Right kidney (tissue), 1 donor: ENCODE results near the gene JAKMIP1.
A peak's percentile ranks its signal among the peaks of the same experiment; 100 is the strongest.

Experiments
- DNase-seq: peaks from one replicate; pipeline ENCODE4 v3.0.0-alpha.2; 2016

Gene JAKMIP1

DNA sequence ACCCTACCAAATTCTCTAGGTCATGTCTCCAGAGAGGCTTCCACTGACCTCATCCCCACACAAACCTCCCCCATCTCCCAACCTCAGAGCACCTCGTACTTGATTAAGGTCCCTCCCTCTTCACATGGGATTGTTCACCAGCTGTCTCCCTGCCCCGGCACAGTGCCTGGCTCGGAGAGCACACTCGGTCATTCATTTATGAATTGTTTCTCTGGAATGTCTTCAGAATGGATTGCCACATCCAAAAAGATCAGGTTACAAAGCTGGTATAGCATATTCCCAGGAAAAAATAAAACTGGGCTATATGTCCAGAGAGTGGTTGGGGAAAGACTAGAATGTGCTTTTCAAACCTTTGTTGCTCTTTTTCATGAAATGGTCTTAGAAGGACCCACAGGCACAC, 21.6 kb downstream of the JAKMIP1 start:
- DNase-seq, result no peak

DNA sequence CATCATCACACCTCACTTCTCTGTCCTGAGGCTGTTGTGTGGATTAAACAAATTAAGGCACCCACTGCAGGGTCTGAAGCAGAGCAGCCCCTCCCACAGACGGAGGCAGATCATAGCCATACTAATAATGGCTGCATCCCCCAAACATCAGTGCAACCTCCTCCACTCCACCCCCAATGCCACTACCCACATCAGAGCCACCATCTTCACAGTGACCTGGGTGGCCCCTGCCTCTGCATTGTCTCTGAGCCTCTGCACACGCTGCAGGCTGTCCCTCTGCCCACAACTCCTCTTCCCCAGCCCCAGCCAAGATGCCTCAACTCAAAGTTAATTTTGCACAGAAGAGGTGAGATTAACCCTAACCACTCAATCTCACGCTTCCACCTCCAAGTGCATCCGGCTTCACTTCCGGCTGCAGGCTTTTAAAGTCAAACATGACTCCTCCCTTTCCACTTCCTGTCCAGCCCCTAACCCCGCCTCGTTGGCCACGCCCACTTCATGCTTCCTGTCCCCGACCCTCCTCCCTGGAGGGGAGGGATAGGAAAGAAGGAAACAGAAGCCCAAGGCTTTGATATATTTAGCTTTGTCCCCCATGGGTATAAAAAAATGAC, 22.7 kb downstream of the JAKMIP1 start:
- DNase-seq, result no peak

DNA sequence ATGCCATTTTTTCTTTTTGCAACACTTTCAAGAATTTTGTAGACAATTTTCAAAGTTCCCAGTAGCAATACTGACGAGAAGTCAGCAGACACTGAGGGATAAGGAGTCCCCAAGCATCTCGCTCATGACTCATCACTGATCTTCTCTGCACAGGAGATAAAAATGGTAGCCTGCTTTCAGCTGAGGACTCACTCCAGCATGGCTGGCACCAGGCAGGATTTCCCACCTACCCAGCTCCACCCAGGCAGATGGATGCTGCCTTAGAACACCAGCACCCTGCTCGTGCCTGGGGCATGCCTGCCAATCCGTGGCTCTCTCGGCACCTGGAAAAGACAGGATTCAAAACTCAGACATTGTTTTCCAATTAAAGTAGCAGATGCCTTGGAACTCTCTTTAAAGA, 24.9 kb downstream of the JAKMIP1 start:
- DNase-seq, result no peak

GRCh38 chr4:6172927-6173200, 27.5 kb downstream of the JAKMIP1 start:
- no peak for DNase-seq

- no peak for DNase-seq
Observed at GRCh38 chr4:6172093-6172926, 28.0 kb downstream of the JAKMIP1 start.

- no peak for DNase-seq
Observed at GRCh38 chr4:6169239-6169638, 31.1 kb downstream of the JAKMIP1 start.

- no peak for DNase-seq
Observed at GRCh38 chr4:6165766-6166165, 34.6 kb downstream of the JAKMIP1 start.

DNA sequence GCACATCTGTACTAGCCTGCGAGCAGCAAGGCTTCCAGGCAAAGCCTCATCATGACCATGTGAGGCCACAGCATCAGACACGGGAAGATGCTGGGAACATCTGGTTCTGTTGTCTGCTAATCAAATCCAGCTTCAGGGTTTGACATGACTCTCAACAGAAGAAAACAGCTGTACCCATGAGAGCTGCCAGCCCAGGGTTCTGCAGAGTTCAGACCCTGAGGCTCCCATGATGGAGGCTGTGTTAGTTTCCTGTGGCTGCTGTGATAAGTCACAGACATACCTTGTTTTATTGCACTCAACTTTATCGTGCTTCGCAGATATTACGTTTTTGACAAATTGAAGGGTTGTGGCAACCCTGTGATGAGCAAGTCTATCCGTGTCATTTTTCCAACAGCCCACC, 37.5 kb downstream of the JAKMIP1 start:
- no peak for DNase-seq

- DNase-seq, result no peak
Observed at GRCh38 chr4:6161921-6162464, 38.4 kb downstream of the JAKMIP1 start.

DNA sequence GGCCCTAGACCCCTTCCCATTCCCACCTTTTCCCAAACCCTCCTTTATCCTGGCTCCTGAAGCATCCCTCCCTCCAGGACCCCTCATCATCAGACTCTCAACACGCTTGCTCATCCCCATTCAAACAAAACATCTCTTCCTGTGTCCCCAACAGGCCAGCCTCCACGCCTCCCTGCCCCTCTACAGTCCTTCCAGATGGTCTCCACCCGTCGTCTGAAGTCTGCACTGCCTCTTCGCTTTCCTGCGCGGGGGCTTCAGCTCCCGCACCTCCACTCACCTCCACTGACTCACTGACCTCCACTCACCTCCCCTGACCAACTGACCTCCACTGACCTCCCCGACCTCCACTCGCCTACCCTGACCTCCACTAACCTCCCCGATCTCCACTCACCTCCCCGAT, 39.8 kb downstream of the JAKMIP1 start:
- DNase-seq, result no peak

GRCh38 chr4:6157926-6158325, 42.4 kb downstream of the JAKMIP1 start:
- DNase-seq, result no peak

- DNase-seq, result no peak
Observed at GRCh38 chr4:6155996-6156750, 44.2 kb downstream of the JAKMIP1 start.

- no peak for DNase-seq
Observed at GRCh38 chr4:6154875-6155274, 45.5 kb downstream of the JAKMIP1 start.

DNA sequence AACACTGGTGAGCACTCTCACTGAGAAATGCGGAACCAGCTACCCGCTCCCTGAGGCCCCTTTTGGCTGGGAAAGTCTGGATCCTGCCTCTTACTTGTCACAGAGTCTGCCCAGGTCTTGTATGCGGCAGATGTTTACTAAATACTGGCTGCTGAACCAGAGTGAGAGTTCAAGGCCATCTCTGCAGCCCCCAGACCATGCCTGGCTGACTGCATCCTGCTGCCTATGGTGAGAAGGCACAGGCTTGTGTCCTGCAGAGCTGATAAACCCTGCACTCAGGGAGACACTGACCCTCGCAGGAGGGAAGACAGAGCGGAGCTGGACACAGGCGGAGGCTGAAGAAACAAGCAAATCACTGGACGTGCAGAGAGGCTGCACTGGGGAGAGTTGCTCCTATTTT, 46.5 kb downstream of the JAKMIP1 start:
- peak; percentile 12 for DNase-seq

GRCh38 chr4:6152869-6153705, 47.3 kb downstream of the JAKMIP1 start:
- DNase-seq, result no peak

DNA sequence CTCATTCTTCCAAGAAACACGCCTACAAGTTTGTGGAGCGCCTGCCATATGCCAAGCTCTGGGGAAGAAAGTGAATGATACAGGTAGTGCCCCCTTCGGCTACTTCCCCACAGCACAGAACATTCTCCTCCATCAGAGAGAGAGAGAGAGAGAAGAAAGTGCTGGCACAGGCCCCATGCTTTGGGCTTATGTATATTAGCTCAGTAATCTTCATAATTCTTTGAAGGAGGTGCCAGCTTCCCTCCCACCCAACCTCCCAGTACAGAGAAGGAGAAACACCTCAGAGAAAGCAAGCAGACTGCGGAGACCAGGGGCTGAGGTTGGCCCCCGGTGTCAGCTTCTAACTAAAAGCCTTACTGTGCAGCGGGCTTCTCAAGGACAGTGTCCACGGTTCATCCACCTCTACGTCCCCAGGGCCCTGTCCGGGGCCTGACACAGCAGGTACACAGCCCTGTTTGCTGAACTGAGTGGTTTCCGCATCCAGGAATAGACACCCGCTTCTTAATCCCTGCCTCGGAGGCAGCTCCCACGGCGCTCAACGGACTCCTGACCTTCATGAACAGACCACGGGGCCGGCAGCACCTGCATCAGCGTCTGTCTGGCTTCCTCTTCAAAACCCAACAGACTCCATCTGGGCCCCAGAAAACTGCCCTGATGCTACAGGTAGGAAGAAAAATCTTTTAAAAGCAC, 50.2 kb downstream of the JAKMIP1 start:
- no peak for DNase-seq

GRCh38 chr4:6148506-6149205, 51.7 kb downstream of the JAKMIP1 start:
- DNase-seq, result no peak

DNA sequence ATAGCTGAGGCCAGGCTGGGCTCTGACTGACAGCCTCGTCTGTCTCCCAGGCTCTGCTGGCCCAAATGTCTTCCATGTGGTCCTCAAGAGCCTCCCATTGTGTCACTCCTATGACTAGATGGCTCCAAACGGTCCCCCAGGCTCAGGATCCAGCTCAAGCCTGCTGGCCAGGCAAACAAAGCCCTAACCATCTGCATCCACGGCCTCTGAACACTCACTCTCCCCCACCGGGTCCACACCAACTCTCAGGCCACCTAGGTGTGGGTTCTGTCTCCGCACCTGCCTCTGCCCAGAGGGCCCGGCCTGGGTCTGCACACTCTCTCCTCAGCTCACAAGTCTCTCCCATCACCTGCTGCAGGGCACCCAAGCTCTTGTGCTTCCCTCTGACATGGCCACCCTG, 52.9 kb downstream of the JAKMIP1 start:
- DNase-seq, result no peak

GRCh38 chr4:6143603-6144181, 56.7 kb downstream of the JAKMIP1 start:
- no peak for DNase-seq

DNA sequence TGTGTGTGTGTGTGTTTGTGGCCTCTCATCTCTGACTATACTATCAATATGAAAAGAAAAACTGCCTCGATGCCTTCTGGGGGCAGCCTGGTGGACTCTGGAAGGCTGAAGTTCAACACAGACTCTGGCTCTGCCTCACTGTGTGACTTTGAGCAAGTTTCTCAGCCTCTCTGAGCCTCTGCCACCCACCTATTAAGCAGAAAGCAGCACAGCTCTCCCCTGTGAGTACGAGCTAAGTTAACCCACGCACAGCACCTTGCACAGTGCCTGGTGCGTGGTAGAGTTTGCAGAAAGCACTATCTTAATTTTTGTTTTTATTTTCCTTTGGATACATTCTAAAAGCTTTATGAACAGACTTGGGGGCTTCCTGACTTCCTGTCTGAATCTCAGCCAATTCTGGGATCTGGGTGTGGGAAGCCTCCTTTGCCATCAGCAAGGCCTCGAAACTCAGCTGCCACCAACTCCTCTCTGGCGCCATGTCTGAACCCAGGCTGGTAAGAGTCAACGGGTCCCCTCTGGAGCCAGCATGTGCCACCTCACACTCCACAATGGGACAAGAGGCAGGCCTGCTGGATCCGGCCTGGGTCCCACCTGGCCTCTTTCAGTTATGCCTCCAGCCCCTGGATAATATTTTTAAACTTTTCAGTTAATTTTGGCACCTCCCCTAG, 57.3 kb downstream of the JAKMIP1 start:
- no peak for DNase-seq
